ENCODE data around the gene ASCC2.

Gene ASCC2

GRCh38 chr22:29750029-29750428 is 88.0 kb downstream of the ASCC2 start:
- WGBS, 2 experiments, result 92 to 95% methylated on average over 3 of the region's 3 CpGs
- Histone ChIP-seq H3K27ac (ENCODE audit: insufficient read depth, low read depth, low read length, poor library complexity, severe bottlenecking) (no peak overlapping the region), H3K27me3 (ENCODE audit: control insufficient read depth, insufficient read depth, low read length, poor library complexity, severe bottlenecking) (no peaks in the 10 kb centered on the region)

GRCh38 chr22:29748248-29748893 is 89.7 kb downstream of the ASCC2 start:
- H3K4me1 ChIP-seq (ENCODE audit: control insufficient read depth, insufficient read depth, low read length), result no peaks in the 10 kb centered on the region
- no peaks in the 10 kb centered on the region for H3K36me3 ChIP-seq (ENCODE audit: control insufficient read depth, insufficient read depth, low read length)
- no peak overlapping the region for H3K4me3 ChIP-seq (ENCODE audit: insufficient read depth, low read depth, low read length)
- H3K27me3 ChIP-seq (ENCODE audit: control insufficient read depth, insufficient read depth, low read length, poor library complexity, severe bottlenecking), result no peaks in the 10 kb centered on the region
- WGBS, 2 experiments, result 95 to 97% methylated on average over 9 of the region's 9 CpGs
- H3K27ac ChIP-seq (ENCODE audit: insufficient read depth, low read depth, low read length, poor library complexity, severe bottlenecking), result no peak overlapping the region
- no peaks in the 10 kb centered on the region for H3K9me3 ChIP-seq (ENCODE audit: control insufficient read depth, low read length)

More at GRCh38 chr22:29750029-29750428, 88.0 kb downstream of the ASCC2 start:
- Histone ChIP-seq H3K36me3 (ENCODE audit: control insufficient read depth, insufficient read depth, low read length) (no peaks in the 10 kb centered on the region), H3K4me1 (ENCODE audit: control insufficient read depth, insufficient read depth, low read length) (no peaks in the 10 kb centered on the region), H3K4me3 (ENCODE audit: insufficient read depth, low read depth, low read length) (no peak overlapping the region), H3K9me3 (ENCODE audit: control insufficient read depth, low read length) (no peaks in the 10 kb centered on the region)

- H3K27me3 ChIP-seq (ENCODE audit: control insufficient read depth, insufficient read depth, low read length, poor library complexity, severe bottlenecking), result no peaks in the 10 kb centered on the region
- no peaks in the 10 kb centered on the region for H3K4me1 ChIP-seq (ENCODE audit: control insufficient read depth, insufficient read depth, low read length)
- no peaks in the 10 kb centered on the region for H3K9me3 ChIP-seq (ENCODE audit: control insufficient read depth, low read length)
- no peaks in the 10 kb centered on the region for H3K36me3 ChIP-seq (ENCODE audit: control insufficient read depth, insufficient read depth, low read length)
- no peak overlapping the region for H3K4me3 ChIP-seq (ENCODE audit: insufficient read depth, low read depth, low read length)
- 90 to 93% methylated on average over 7 of the region's 7 CpGs for WGBS, 2 experiments
- no peak overlapping the region for H3K27ac ChIP-seq (ENCODE audit: insufficient read depth, low read depth, low read length, poor library complexity, severe bottlenecking)
Measured at GRCh38 chr22:29747832-29748231, 90.2 kb downstream of the ASCC2 start.

GRCh38 chr22:29744902-29745301 is 93.2 kb downstream of the ASCC2 start:
- H3K9me3 ChIP-seq (ENCODE audit: control insufficient read depth, low read length), result no peaks in the 10 kb centered on the region
- no peaks in the 10 kb centered on the region for H3K4me1 ChIP-seq (ENCODE audit: control insufficient read depth, insufficient read depth, low read length)
- no peak overlapping the region for H3K27ac ChIP-seq (ENCODE audit: insufficient read depth, low read depth, low read length, poor library complexity, severe bottlenecking)
- WGBS, 2 experiments, result 91 to 95% methylated on average over 8 of the region's 8 CpGs
- H3K4me3 ChIP-seq (ENCODE audit: insufficient read depth, low read depth, low read length), result no peak overlapping the region
- no peaks in the 10 kb centered on the region for H3K36me3 ChIP-seq (ENCODE audit: control insufficient read depth, insufficient read depth, low read length)
- no peaks in the 10 kb centered on the region for H3K27me3 ChIP-seq (ENCODE audit: control insufficient read depth, insufficient read depth, low read length, poor library complexity, severe bottlenecking)

- Histone ChIP-seq H3K27ac (ENCODE audit: insufficient read depth, low read depth, low read length, poor library complexity, severe bottlenecking) (no peak overlapping the region), H3K4me1 (ENCODE audit: control insufficient read depth, insufficient read depth, low read length) (no peaks in the 10 kb centered on the region), H3K27me3 (ENCODE audit: control insufficient read depth, insufficient read depth, low read length, poor library complexity, severe bottlenecking) (no peaks in the 10 kb centered on the region), H3K4me3 (ENCODE audit: insufficient read depth, low read depth, low read length) (no peak overlapping the region), H3K9me3 (ENCODE audit: control insufficient read depth, low read length) (no peaks in the 10 kb centered on the region), H3K36me3 (ENCODE audit: control insufficient read depth, insufficient read depth, low read length) (no peaks in the 10 kb centered on the region)
- WGBS, 2 experiments, result 87 to 89% methylated on average over 13 of the region's 13 CpGs
Measured at GRCh38 chr22:29742326-29742725, 95.7 kb downstream of the ASCC2 start.

GRCh38 chr22:29741926-29742325 is 96.1 kb downstream of the ASCC2 start:
- no peaks in the 10 kb centered on the region for H3K9me3 ChIP-seq (ENCODE audit: control insufficient read depth, low read length)
- H3K27ac ChIP-seq (ENCODE audit: insufficient read depth, low read depth, low read length, poor library complexity, severe bottlenecking), result no peak overlapping the region
- WGBS, 2 experiments, result 92 to 95% methylated on average over 2 of the region's 2 CpGs
- H3K4me1 ChIP-seq (ENCODE audit: control insufficient read depth, insufficient read depth, low read length), result no peaks in the 10 kb centered on the region
- H3K4me3 ChIP-seq (ENCODE audit: insufficient read depth, low read depth, low read length), result no peak overlapping the region
- H3K27me3 ChIP-seq (ENCODE audit: control insufficient read depth, insufficient read depth, low read length, poor library complexity, severe bottlenecking), result no peaks in the 10 kb centered on the region
- H3K36me3 ChIP-seq (ENCODE audit: control insufficient read depth, insufficient read depth, low read length), result no peaks in the 10 kb centered on the region

GRCh38 chr22:29740216-29740615 is 97.9 kb downstream of the ASCC2 start:
- no peak overlapping the region for H3K4me3 ChIP-seq (ENCODE audit: insufficient read depth, low read depth, low read length)
- H3K9me3 ChIP-seq (ENCODE audit: control insufficient read depth, low read length), result no peaks in the 10 kb centered on the region
- WGBS, 2 experiments, result 95 to 96% methylated on average over 5 of the region's 5 CpGs

GRCh38 chr22:29739346-29739875 is 98.7 kb downstream of the ASCC2 start:
- WGBS, 2 experiments, result 95% methylated on average over 17 of the region's 17 CpGs
- no peak overlapping the region for H3K27ac ChIP-seq (ENCODE audit: insufficient read depth, low read depth, low read length, poor library complexity, severe bottlenecking)
- no peak overlapping the region for H3K4me3 ChIP-seq (ENCODE audit: insufficient read depth, low read depth, low read length)
- no peaks in the 10 kb centered on the region for H3K27me3 ChIP-seq (ENCODE audit: control insufficient read depth, insufficient read depth, low read length, poor library complexity, severe bottlenecking)
- no peaks in the 10 kb centered on the region for H3K9me3 ChIP-seq (ENCODE audit: control insufficient read depth, low read length)
- no peaks in the 10 kb centered on the region for H3K36me3 ChIP-seq (ENCODE audit: control insufficient read depth, insufficient read depth, low read length)
- peaks cover 11% of the 10 kb centered on the region for H3K4me1 ChIP-seq (ENCODE audit: control insufficient read depth, insufficient read depth, low read length)

More at GRCh38 chr22:29740216-29740615, 97.9 kb downstream of the ASCC2 start:
- H3K36me3 ChIP-seq (ENCODE audit: control insufficient read depth, insufficient read depth, low read length), result no peaks in the 10 kb centered on the region
- H3K4me1 ChIP-seq (ENCODE audit: control insufficient read depth, insufficient read depth, low read length), result peaks cover 3% of the 10 kb centered on the region
- H3K27ac ChIP-seq (ENCODE audit: insufficient read depth, low read depth, low read length, poor library complexity, severe bottlenecking), result no peak overlapping the region
- H3K27me3 ChIP-seq (ENCODE audit: control insufficient read depth, insufficient read depth, low read length, poor library complexity, severe bottlenecking), result no peaks in the 10 kb centered on the region
